T follicular helper cell (primary cell): ENCODE results near the gene TLN1.

Experiments
- DNase-seq: peaks from one replicate; pipeline ENCODE4 v3.0.0-alpha.2; 2020; ENCODE audit warnings: low read depth
- total RNA-seq, 2 experiments: gene quantifications; one replicate each; lab custom pipeline; 2026; lab: John Stamatoyannopoulos, UW

The TLN1 gene
- 516 to 778 reads per million in 2 experiments for total RNA-seq

- DNase-seq: peak; percentile 93
These were observed at the start of gene TLN1, which contains the start of gene CREB3 for GRCh38 chr9:35732185-35732799. Gene TLN1, minus strand, starts transcription at chr9:35732195. Its CDS starts 6,501 bp downstream, at chr9:35725694. Gene CREB3, plus strand, starts transcription at chr9:35732666. Its CDS starts 107 bp downstream, at chr9:35732773.

GRCh38 chr9:35781066-35781465 lies 49.1 kb upstream of the TLN1 start:
- DNase-seq: no peak

- no peak for DNase-seq
These were observed 46.5 kb upstream of the TLN1 start for GRCh38 chr9:35778496-35778895.

- DNase-seq: no peak
These were observed 44.0 kb upstream of the TLN1 start for GRCh38 chr9:35776018-35776417.

- no peak for DNase-seq
These were observed 43.1 kb upstream of the TLN1 start for GRCh38 chr9:35774907-35775635.

- DNase-seq: no peak
These were observed 39.9 kb upstream of the TLN1 start for GRCh38 chr9:35771943-35772342.

GRCh38 chr9:35771534-35771933 lies 39.5 kb upstream of the TLN1 start:
- DNase-seq: no peak

- no peak for DNase-seq
These were observed 39.1 kb upstream of the TLN1 start for GRCh38 chr9:35771075-35771433.

GRCh38 chr9:35769763-35770162 lies 37.8 kb upstream of the TLN1 start:
- no peak for DNase-seq

GRCh38 chr9:35767458-35767857 lies 35.5 kb upstream of the TLN1 start:
- no peak for DNase-seq

GRCh38 chr9:35766997-35767396 lies 35.0 kb upstream of the TLN1 start:
- DNase-seq: no peak

GRCh38 chr9:35763803-35764202 lies 31.8 kb upstream of the TLN1 start:
- DNase-seq: no peak

GRCh38 chr9:35763181-35763580 lies 31.2 kb upstream of the TLN1 start:
- no peak for DNase-seq

- DNase-seq: no peak
These were observed 28.7 kb upstream of the TLN1 start for GRCh38 chr9:35760651-35761050.

GRCh38 chr9:35759795-35760194 lies 27.8 kb upstream of the TLN1 start:
- no peak for DNase-seq

GRCh38 chr9:35758475-35759050 lies 26.6 kb upstream of the TLN1 start:
- DNase-seq: no peak

GRCh38 chr9:35757892-35758275 lies 25.9 kb upstream of the TLN1 start:
- no peak for DNase-seq

- DNase-seq: no peak
These were observed 25.4 kb upstream of the TLN1 start for GRCh38 chr9:35757226-35757891.

- DNase-seq: peak; percentile 67
These were observed 24.6 kb upstream of the TLN1 start for GRCh38 chr9:35756275-35757225.

- no peak for DNase-seq
These were observed 23.1 kb upstream of the TLN1 start for GRCh38 chr9:35755071-35755470.

- DNase-seq: no peak
These were observed 22.3 kb upstream of the TLN1 start, which contains the start of gene MSMP for GRCh38 chr9:35754264-35754663. Gene MSMP, minus strand, starts transcription at chr9:35754276. Its CDS starts 147 bp downstream, at chr9:35754129.
